Type B pancreatic cell (in vitro differentiated cells): ENCODE data around the gene ZNF883. TPM values are rescaled to one million over a fixed set of nuclear protein-coding genes. Genes with fewer than 3 reads are reported as not detected.
A peak's percentile ranks its signal among the peaks of the same experiment; 100 is the strongest.
"Not testable (repeated sequence)": the region's sequence is repeated elsewhere in the genome, so short reads cannot be mapped to it uniquely, and the experiment has no call there.

Experiments
- DNase-seq: peaks from one replicate; pipeline ENCODE4 v3.0.0; 2021; ENCODE audit warnings: mixed read lengths; ENCODE audit not compliant: unreplicated experiment; ENCODE audit errors: extremely low spot score
- H3K27ac Mint-ChIP-seq: 2 replicates; pipeline ENCODE4 v1.8.0; 2021; ENCODE audit warnings: mild to moderate bottlenecking, mixed read lengths
- H3K27me3 Mint-ChIP-seq: 2 replicates; pipeline ENCODE4 v1.8.0; 2021; ENCODE audit warnings: mixed read lengths
- H3K36me3 Mint-ChIP-seq: 2 replicates; pipeline ENCODE4 v1.8.0; 2021; ENCODE audit warnings: mixed read lengths
- H3K4me1 Mint-ChIP-seq: one replicate; pipeline ENCODE4 v1.8.0; 2021; ENCODE audit warnings: mixed read lengths; ENCODE audit not compliant: unreplicated experiment
- H3K4me3 Mint-ChIP-seq: 2 replicates; pipeline ENCODE4 v1.8.0; 2021; ENCODE audit warnings: mild to moderate bottlenecking, mixed read lengths
- H3K9me3 Mint-ChIP-seq: 2 replicates; pipeline ENCODE4 v1.8.0; 2021; ENCODE audit warnings: mixed read lengths
- CTCF ChIP-seq: fragments of 200-600 bp; sonication (generic); conservative IDR thresholded peaks from 2 replicates; pipeline ENCODE4 v1.5.0; 2021; ENCODE audit warnings: antibody characterized with exemption, mild to moderate bottlenecking
- long read RNA-seq: library from polyadenylated mRNA; unstranded; transcript quantifications from one replicate; pipeline ENCODE4 v2.0.0, GENCODE V29; 2020
- total RNA-seq: library from RNA; stranded (reverse); gene quantifications from 2 replicates; pipeline ENCODE4 v1.2.1, GENCODE V29; 2021; ENCODE audit warnings: low replicate concordance

Gene ZNF883
- 7.9 and 12.9 TPM in 2 replicates for total RNA-seq
- long read RNA-seq, transcript ZNF883-201 (5 exons, 2,414 nt), result major isoform, 17 of 29 reads
- long read RNA-seq, partial matches to known transcripts, result 8 of 29 reads
- long read RNA-seq, other reads (novel, unspliced or antisense), result 1 of 29 reads

DNA sequence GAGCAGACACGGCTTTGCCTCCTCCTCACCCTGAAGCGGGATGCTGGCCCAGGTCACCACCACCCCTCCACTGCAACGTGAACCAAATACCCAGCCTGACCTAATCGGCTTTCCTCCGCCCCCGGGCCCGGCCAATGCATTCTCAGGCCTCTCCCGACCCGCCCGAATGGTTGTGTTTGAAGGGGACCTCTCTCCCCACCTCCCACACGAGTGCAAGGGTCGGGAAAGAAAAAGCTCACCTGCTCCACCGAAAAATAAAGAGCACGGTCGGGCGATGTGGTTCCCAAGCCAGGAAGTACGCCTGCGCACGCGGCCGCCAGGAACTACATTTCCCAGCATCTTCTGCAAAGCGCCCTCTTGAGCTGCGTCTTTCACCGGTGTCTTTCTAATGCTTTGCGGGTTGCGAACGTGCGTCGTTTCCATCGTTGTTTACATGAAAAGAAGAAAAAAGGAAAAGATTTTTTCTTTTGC, at the start of gene ZNF883:
TSS of gene ZNF883 (minus strand) at position 282 of the 471 bp plus-strand sequence.
- H3K27me3 Mint-ChIP-seq, result peaks cover 3% of the 10 kb centered on the region
- H3K27ac Mint-ChIP-seq, result peak within 1 kb of the TSS; percentile 86
- peaks cover 9% of the 10 kb centered on the region for H3K4me1 Mint-ChIP-seq
- peak within 1 kb of the TSS; percentile 96 for H3K4me3 Mint-ChIP-seq
- peak; percentile 70 for DNase-seq
- peaks cover 10% of the 10 kb centered on the region for H3K9me3 Mint-ChIP-seq
- peaks cover 29% of the 10 kb centered on the region for H3K36me3 Mint-ChIP-seq
- TF ChIP-seq CTCF, result no peak

DNA sequence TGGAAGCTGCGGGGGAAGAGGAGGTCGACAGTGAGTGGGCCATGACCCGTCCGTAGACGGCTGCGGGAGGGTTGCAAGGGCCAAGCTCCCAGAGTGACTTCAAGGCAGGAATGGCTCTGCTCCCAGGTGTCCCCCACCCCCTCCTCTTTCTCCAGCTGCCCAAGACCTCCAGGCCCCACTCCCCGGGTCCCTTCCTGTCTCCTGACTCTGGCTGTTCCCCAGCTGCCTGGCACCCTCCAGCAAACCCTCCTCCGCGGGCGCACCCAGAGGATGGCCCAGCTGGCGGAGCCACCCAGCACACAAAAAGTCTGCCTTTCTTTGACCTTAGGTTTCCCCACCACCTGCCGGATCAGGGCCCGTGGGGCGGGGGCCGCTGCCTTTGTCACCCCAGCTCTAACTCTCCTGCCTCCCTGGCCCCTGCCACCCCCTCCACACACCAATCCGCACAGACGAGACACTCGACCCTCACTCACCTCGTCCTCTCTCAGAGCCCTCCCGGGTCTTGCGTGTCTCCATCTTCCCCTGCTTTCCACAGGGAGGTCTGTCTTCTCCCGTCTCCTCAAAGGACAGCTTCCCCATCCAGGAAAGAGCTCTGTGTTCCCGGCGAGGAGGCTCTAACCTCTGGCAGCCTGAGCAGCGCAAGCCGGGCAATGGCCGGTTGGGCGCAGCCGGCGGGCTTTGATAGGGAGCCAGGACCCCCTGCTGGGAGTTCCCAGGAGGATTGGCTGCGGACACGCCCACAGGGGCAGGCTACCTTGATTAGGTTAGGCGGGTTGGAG, 49.3 kb upstream of the ZNF883 start:
- H3K9me3 Mint-ChIP-seq, H3K4me3 Mint-ChIP-seq, H3K4me1 Mint-ChIP-seq, H3K36me3 Mint-ChIP-seq, H3K27ac Mint-ChIP-seq: not testable (repeated sequence)
- H3K27me3 Mint-ChIP-seq, result peaks cover 12% of the 10 kb centered on the region
- DNase-seq, result peak; percentile 80

DNA sequence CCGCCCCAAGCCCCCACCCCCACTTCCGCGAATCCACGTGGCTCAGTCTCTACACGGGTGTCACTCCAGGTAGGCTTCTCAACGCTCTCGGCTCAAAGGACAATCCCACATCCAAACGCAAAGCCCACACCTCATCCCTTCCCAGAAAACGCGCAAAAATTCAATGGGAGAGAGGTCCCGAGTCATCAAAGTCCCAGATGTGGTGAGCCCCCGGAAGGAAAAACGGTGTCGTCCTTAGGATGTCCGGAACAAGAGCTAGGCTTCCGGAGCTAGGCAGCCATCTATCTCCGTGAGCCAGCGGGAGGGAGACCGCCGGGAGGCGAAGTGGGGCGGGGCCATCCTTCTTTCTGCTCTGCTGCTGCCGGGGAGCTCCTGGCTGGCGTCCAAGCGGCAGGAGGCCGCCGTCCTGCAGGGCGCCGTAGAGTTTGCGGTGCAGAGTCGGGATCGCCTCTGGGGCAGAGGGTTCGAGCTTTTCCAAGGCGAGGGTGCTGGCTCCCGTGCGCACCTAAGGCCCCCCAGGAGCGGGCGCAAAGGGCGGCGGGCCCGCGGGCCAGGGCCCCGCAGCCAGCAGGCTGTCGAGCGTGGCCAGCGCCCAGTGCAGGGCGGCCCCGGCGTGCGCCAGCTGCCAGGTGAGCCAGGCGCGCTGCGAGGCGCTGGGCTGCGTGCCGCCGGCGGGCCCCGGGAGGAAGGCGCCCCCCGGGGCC, 47.7 kb upstream of the ZNF883 start:
- H3K27me3 Mint-ChIP-seq, result peaks cover 12% of the 10 kb centered on the region
- not testable (repeated sequence) for H3K27ac Mint-ChIP-seq, H3K4me1 Mint-ChIP-seq, H3K4me3 Mint-ChIP-seq, H3K36me3 Mint-ChIP-seq, H3K9me3 Mint-ChIP-seq
- peak; percentile 81 for DNase-seq

DNA sequence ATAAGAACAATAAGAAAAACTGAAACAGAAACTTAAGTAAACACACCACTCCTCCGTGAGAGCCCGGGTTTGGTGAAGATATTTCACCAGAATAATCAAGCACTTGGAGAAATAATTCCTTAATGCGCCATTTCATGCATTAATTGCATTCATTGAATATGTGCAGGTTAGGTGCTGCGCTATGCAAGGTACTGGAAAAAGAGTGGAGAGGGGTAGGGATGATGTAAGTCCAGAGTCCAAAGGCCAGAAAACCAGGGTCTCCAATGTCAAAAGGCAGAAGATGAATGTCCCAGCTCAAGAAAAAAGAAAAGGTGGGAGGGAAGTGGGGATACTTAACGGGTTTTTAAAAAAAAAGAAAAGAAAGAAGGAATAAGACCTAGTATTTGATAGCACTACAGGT, 45.2 kb upstream of the ZNF883 start:
- Mint-ChIP-seq H3K4me3 (no peak overlapping the region), H3K27me3 (peaks cover 12% of the 10 kb centered on the region)
- no peak for TF ChIP-seq CTCF

GRCh38 chr9:113056191-113057106, 44.5 kb upstream of the ZNF883 start, which contains the start of gene ZFP37:
Gene ZFP37, minus strand, starts transcription at chr9:113056724. Its CDS starts 36 bp downstream, at chr9:113056688.
- Mint-ChIP-seq H3K9me3 (no peaks in the 10 kb centered on the region), H3K36me3 (no peaks in the 10 kb centered on the region), H3K27me3 (peaks cover 12% of the 10 kb centered on the region), H3K27ac (no peak within 1 kb of the TSS), H3K4me3 (no peak within 1 kb of the TSS), H3K4me1 (no peaks in the 10 kb centered on the region)
- TF ChIP-seq CTCF, result no peak
- peak; percentile 87 for DNase-seq

More for the DNA sequence above, 45.2 kb upstream of the ZNF883 start:
- Mint-ChIP-seq H3K4me1 (no peaks in the 10 kb centered on the region), H3K27ac (no peak overlapping the region), H3K36me3 (no peaks in the 10 kb centered on the region), H3K9me3 (no peaks in the 10 kb centered on the region)
- no peak for DNase-seq
